ENCODE results near the gene SVIL. TPM values are rescaled to one million over a fixed set of nuclear protein-coding genes. Genes with fewer than 3 reads are reported as not detected.
"Not testable (repeated sequence)": the region's sequence is repeated elsewhere in the genome, so short reads cannot be mapped to it uniquely, and the experiment has no call there.

Gene SVIL
- total RNA-seq, 2 donors from 2014 or later: 39.5 to 46.4 TPM

- H3K9me3 ChIP-seq (ENCODE audit: control insufficient read depth, low read length, poor library complexity, severe bottlenecking); ATAC-seq; H3K27me3 Mint-ChIP-seq; H3K4me3 Mint-ChIP-seq; H3K36me3 Mint-ChIP-seq (ENCODE audit: low read depth); H3K27ac Mint-ChIP-seq; H3K4me1 Mint-ChIP-seq; DNase-seq: not testable (repeated sequence)
These were observed 123.0 kb downstream of the SVIL start for GRCh38 chr10:29511806-29512205.

GRCh38 chr10:29510483-29511157 lies 124.2 kb downstream of the SVIL start:
- not testable (repeated sequence) for H3K27ac Mint-ChIP-seq; H3K4me3 Mint-ChIP-seq; H3K27me3 Mint-ChIP-seq; H3K9me3 ChIP-seq (ENCODE audit: control insufficient read depth, low read length, poor library complexity, severe bottlenecking); DNase-seq; H3K36me3 Mint-ChIP-seq (ENCODE audit: low read depth); ATAC-seq; H3K4me1 Mint-ChIP-seq

GRCh38 chr10:29508554-29509244 lies 126.1 kb downstream of the SVIL start:
- Mint-ChIP-seq H3K4me1 (peaks cover 14% of the 10 kb centered on the region), H3K27me3 (no peaks in the 10 kb centered on the region), H3K36me3 (ENCODE audit: low read depth) (peaks cover 13% of the 10 kb centered on the region), H3K27ac (no peak overlapping the region), H3K4me3 (no peak overlapping the region)
- no peaks in the 10 kb centered on the region for H3K9me3 ChIP-seq (ENCODE audit: control insufficient read depth, low read length, poor library complexity, severe bottlenecking)
- no peak for ATAC-seq
- DNase-seq: no peak

GRCh38 chr10:29507750-29508149 lies 127.0 kb downstream of the SVIL start:
- H3K27ac Mint-ChIP-seq; ATAC-seq; H3K27me3 Mint-ChIP-seq; H3K9me3 ChIP-seq (ENCODE audit: control insufficient read depth, low read length, poor library complexity, severe bottlenecking); DNase-seq: not testable (repeated sequence)
- Mint-ChIP-seq H3K4me1 (peaks cover 15% of the 10 kb centered on the region), H3K36me3 (ENCODE audit: low read depth) (peaks cover 13% of the 10 kb centered on the region), H3K4me3 (peak overlapping the region; percentile 15)

GRCh38 chr10:29506324-29506921 lies 128.3 kb downstream of the SVIL start:
- Mint-ChIP-seq H3K36me3 (ENCODE audit: low read depth) (peaks cover 15% of the 10 kb centered on the region), H3K4me1 (peaks cover 15% of the 10 kb centered on the region)
- H3K27ac Mint-ChIP-seq; H3K9me3 ChIP-seq (ENCODE audit: control insufficient read depth, low read length, poor library complexity, severe bottlenecking); DNase-seq; H3K27me3 Mint-ChIP-seq; H3K4me3 Mint-ChIP-seq; ATAC-seq: not testable (repeated sequence)

- ATAC-seq (no peak), DNase-seq (no peak)
- Mint-ChIP-seq H3K4me3 (no peak overlapping the region), H3K36me3 (ENCODE audit: low read depth) (peaks cover 12% of the 10 kb centered on the region), H3K27ac (no peak overlapping the region), H3K4me1 (peaks cover 13% of the 10 kb centered on the region), H3K27me3 (no peaks in the 10 kb centered on the region)
- no peaks in the 10 kb centered on the region for H3K9me3 ChIP-seq (ENCODE audit: control insufficient read depth, low read length, poor library complexity, severe bottlenecking)
These were observed 132.4 kb downstream of the SVIL start for GRCh38 chr10:29502351-29502750.

GRCh38 chr10:29501692-29502091 lies 133.1 kb downstream of the SVIL start:
- Mint-ChIP-seq H3K4me1 (peaks cover 11% of the 10 kb centered on the region), H3K4me3 (no peak overlapping the region), H3K36me3 (ENCODE audit: low read depth) (peaks cover 9% of the 10 kb centered on the region), H3K27me3 (no peaks in the 10 kb centered on the region), H3K27ac (no peak overlapping the region)
- no peaks in the 10 kb centered on the region for H3K9me3 ChIP-seq (ENCODE audit: control insufficient read depth, low read length, poor library complexity, severe bottlenecking)
- DNase-seq (no peak), ATAC-seq (no peak)

- no peaks in the 10 kb centered on the region for H3K9me3 ChIP-seq (ENCODE audit: control insufficient read depth, low read length, poor library complexity, severe bottlenecking)
- Mint-ChIP-seq H3K4me3 (no peak overlapping the region), H3K27me3 (no peaks in the 10 kb centered on the region), H3K4me1 (peaks cover 15% of the 10 kb centered on the region), H3K36me3 (ENCODE audit: low read depth) (peaks cover 6% of the 10 kb centered on the region), H3K27ac (peak overlapping the region; percentile 66)
- DNase-seq (no peak), ATAC-seq (no peak)
These were observed 134.7 kb downstream of the SVIL start for GRCh38 chr10:29499993-29500537.

- no peak overlapping the region for H3K27ac Mint-ChIP-seq
- ATAC-seq (peak; percentile 74), DNase-seq (peak; percentile 27 to 57 (median 31))
- H3K4me1 Mint-ChIP-seq: peaks cover 10% of the 10 kb centered on the region
- H3K36me3 Mint-ChIP-seq (ENCODE audit: low read depth): peaks cover 2% of the 10 kb centered on the region
- no peak overlapping the region for H3K4me3 Mint-ChIP-seq
- no peaks in the 10 kb centered on the region for H3K9me3 ChIP-seq (ENCODE audit: control insufficient read depth, low read length, poor library complexity, severe bottlenecking)
- no peaks in the 10 kb centered on the region for H3K27me3 Mint-ChIP-seq
These were observed 138.2 kb downstream of the SVIL start for GRCh38 chr10:29496341-29497162.

GRCh38 chr10:29495366-29495765 lies 139.4 kb downstream of the SVIL start:
- Mint-ChIP-seq H3K27me3 (no peaks in the 10 kb centered on the region), H3K27ac (no peak overlapping the region), H3K36me3 (ENCODE audit: low read depth) (peaks cover 2% of the 10 kb centered on the region), H3K4me1 (peaks cover 7% of the 10 kb centered on the region), H3K4me3 (no peak overlapping the region)
- DNase-seq (no peak), ATAC-seq (no peak)
- H3K9me3 ChIP-seq (ENCODE audit: control insufficient read depth, low read length, poor library complexity, severe bottlenecking): no peaks in the 10 kb centered on the region

GRCh38 chr10:29493697-29494096 lies 141.1 kb downstream of the SVIL start:
- H3K9me3 ChIP-seq (ENCODE audit: control insufficient read depth, low read length, poor library complexity, severe bottlenecking): no peaks in the 10 kb centered on the region
- peaks cover 7% of the 10 kb centered on the region for H3K4me1 Mint-ChIP-seq
- no peaks in the 10 kb centered on the region for H3K27me3 Mint-ChIP-seq
- no peak for ATAC-seq
- H3K4me3 Mint-ChIP-seq: no peak overlapping the region
- no peak overlapping the region for H3K27ac Mint-ChIP-seq
- no peaks in the 10 kb centered on the region for H3K36me3 Mint-ChIP-seq (ENCODE audit: low read depth)
- DNase-seq: no peak

- no peaks in the 10 kb centered on the region for H3K9me3 ChIP-seq (ENCODE audit: control insufficient read depth, low read length, poor library complexity, severe bottlenecking)
- no peaks in the 10 kb centered on the region for H3K36me3 Mint-ChIP-seq (ENCODE audit: low read depth)
- no peaks in the 10 kb centered on the region for H3K27me3 Mint-ChIP-seq
- peaks cover 13% of the 10 kb centered on the region for H3K4me1 Mint-ChIP-seq
- H3K4me3 Mint-ChIP-seq: no peak overlapping the region
- DNase-seq (no peak), ATAC-seq (no peak)
- no peak overlapping the region for H3K27ac Mint-ChIP-seq
These were observed 142.0 kb downstream of the SVIL start for GRCh38 chr10:29492774-29493173.

- Mint-ChIP-seq H3K4me3 (no peak overlapping the region), H3K27ac (no peak overlapping the region), H3K27me3 (no peaks in the 10 kb centered on the region), H3K4me1 (peaks cover 18% of the 10 kb centered on the region), H3K36me3 (ENCODE audit: low read depth) (no peaks in the 10 kb centered on the region)
- no peaks in the 10 kb centered on the region for H3K9me3 ChIP-seq (ENCODE audit: control insufficient read depth, low read length, poor library complexity, severe bottlenecking)
- no peak for DNase-seq
- no peak for ATAC-seq
These were observed 142.9 kb downstream of the SVIL start for GRCh38 chr10:29491918-29492317.
